Fibroblast of lung (primary cell): Measurements from ENCODE around the gene KCTD16. TPM values are rescaled to one million over a fixed set of nuclear protein-coding genes. Genes with fewer than 3 reads are reported as not detected.

Experiments used
- DNase-seq, 2 donors: peaks; one replicate each; pipeline versions ENCODE4 v3.0.0 to v3.0.0-alpha.2; 2010; ENCODE audit warnings: low read depth in 2 of 2
- H2AFZ ChIP-seq: 2 replicates; pipeline ENCODE4 v1.5.1; 2012; ENCODE audit warnings: low read length, control low read depth, inconsistent platforms
- H3K27ac ChIP-seq: 2 replicates; pipeline ENCODE4 v1.5.1; 2011; ENCODE audit warnings: low read length, control low read depth; ENCODE audit not compliant: insufficient read depth
- H3K27me3 ChIP-seq: 2 replicates; pipeline ENCODE4 v1.5.1; 2011; ENCODE audit warnings: mild to moderate bottlenecking, low read length; ENCODE audit not compliant: control insufficient read depth, insufficient read depth
- H3K36me3 ChIP-seq: 2 replicates; pipeline ENCODE4 v1.5.1; 2011; ENCODE audit warnings: low read length; ENCODE audit not compliant: control insufficient read depth, insufficient read depth
- H3K4me1 ChIP-seq: 2 replicates; pipeline ENCODE4 v1.5.1; 2011; ENCODE audit warnings: low read length; ENCODE audit not compliant: control insufficient read depth, insufficient read depth; ENCODE audit errors: extremely low read depth
- H3K4me2 ChIP-seq: 2 replicates; pipeline ENCODE4 v1.5.1; 2011; ENCODE audit warnings: low read length, control low read depth; ENCODE audit not compliant: insufficient read depth; ENCODE audit errors: extremely low read depth
- H3K4me3 ChIP-seq, 4 experiments: fragments of 200-600 bp in 1 of 4; sonication (generic) in 1 of 4; replicated peaks in 1 of 4; 2 replicates each; pipeline ENCODE4 v1.5.1; 2011 to 2016; ENCODE audit warnings: low read length in 4 of 4, low read depth in 3 of 4, mild to moderate bottlenecking in 3 of 4, control low read depth in 2 of 4, inconsistent platforms in 1 of 4, mixed read lengths in 1 of 4; ENCODE audit not compliant: insufficient read depth in 1 of 4; ENCODE audit errors: control extremely low read depth in 1 of 4
- H3K79me2 ChIP-seq: 2 replicates; pipeline ENCODE4 v1.5.1; 2012; ENCODE audit warnings: mild to moderate bottlenecking, low read length, inconsistent platforms; ENCODE audit not compliant: control insufficient read depth, insufficient read depth
- H3K9ac ChIP-seq: 2 replicates; pipeline ENCODE4 v1.5.1; 2011; ENCODE audit warnings: mild to moderate bottlenecking, low read length, control low read depth; ENCODE audit not compliant: insufficient read depth
- H3K9me3 ChIP-seq: 2 replicates; pipeline ENCODE4 v1.5.1; 2012; ENCODE audit warnings: low read depth, low read length; ENCODE audit not compliant: control insufficient read depth, insufficient read depth
- H4K20me1 ChIP-seq: 2 replicates; pipeline ENCODE4 v1.5.1; 2011; ENCODE audit warnings: low read length; ENCODE audit not compliant: control insufficient read depth, insufficient read depth; ENCODE audit errors: extremely low read depth
- EZH2 ChIP-seq: IDR thresholded peaks from 2 replicates; pipeline ENCODE4 v1.5.1; 2012; ENCODE audit warnings: low read length, control low read depth, mild to moderate bottlenecking; ENCODE audit errors: missing control alignments
- polyA plus RNA-seq, 2 donors: library from polyadenylated mRNA; depleted of rRNA in 1 of 2; stranded (reverse) in 1 of 2; unstranded in 1 of 2; fragments of >200 nt; gene quantifications; 2 replicates each; pipeline ENCODE4 v1.2.1, GENCODE V29; 2011 to 2012; ENCODE audit warnings: missing spikeins in 1 of 2
- total RNA-seq: library from RNA; depleted of rRNA; stranded (reverse); fragments of >200 nt; gene quantifications from 2 replicates; pipeline ENCODE4 v1.2.1, GENCODE V29; 2014
- TF ChIP-seq, protein P1 (sequence below), 2 donors: IDR thresholded peaks in 1 of 2; conservative IDR thresholded peaks in 1 of 2; 1 replicate in 1 of 2; 2 replicates in 1 of 2; pipeline ENCODE4 v1.5.1; 2011 to 2012; ENCODE audit warnings: low read length in 2 of 2, control low read depth in 1 of 2, inconsistent platforms in 1 of 2, low read depth in 1 of 2, mild to moderate bottlenecking in 1 of 2

Gene KCTD16
- total and polyA plus RNA-seq, 2 donors (not counting 1 experiment from before 2014, with no cell fraction given) = 0.32 to 1.2 TPM

DNA sequence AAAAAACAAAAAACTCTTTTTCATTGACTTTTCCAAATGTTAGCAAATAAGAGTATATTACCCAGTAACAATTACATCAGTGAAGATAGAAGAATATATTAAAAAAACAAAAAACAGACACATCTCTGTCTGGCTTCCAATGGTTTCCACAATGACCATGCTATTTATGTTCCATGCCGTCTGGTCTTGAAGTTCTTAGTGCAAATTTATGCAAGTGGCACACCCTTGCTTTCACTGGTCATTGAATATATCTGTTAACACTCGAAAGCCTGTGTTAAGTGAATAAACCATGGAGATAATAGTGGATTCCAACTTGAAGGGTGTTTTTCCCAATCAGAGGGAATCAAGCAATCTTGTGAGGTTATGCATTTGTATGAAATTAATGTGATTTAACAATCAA is 291.9 kb downstream of the KCTD16 start:
- no peak overlapping the region for H3K27ac ChIP-seq
- DNase-seq = no peak
- H3K9ac ChIP-seq = no peak overlapping the region
- TF ChIP-seq, protein P1, sequence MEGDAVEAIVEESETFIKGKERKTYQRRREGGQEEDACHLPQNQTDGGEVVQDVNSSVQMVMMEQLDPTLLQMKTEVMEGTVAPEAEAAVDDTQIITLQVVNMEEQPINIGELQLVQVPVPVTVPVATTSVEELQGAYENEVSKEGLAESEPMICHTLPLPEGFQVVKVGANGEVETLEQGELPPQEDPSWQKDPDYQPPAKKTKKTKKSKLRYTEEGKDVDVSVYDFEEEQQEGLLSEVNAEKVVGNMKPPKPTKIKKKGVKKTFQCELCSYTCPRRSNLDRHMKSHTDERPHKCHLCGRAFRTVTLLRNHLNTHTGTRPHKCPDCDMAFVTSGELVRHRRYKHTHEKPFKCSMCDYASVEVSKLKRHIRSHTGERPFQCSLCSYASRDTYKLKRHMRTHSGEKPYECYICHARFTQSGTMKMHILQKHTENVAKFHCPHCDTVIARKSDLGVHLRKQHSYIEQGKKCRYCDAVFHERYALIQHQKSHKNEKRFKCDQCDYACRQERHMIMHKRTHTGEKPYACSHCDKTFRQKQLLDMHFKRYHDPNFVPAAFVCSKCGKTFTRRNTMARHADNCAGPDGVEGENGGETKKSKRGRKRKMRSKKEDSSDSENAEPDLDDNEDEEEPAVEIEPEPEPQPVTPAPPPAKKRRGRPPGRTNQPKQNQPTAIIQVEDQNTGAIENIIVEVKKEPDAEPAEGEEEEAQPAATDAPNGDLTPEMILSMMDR (conservative IDR thresholded peaks at IDR 0.05 in 1 of 2, IDR thresholded peaks at IDR 0.05 in 1 of 2; ENCODE audit: low read depth in 1 of 2, low read length in 2 of 2) = no peak
- no peak for TF ChIP-seq EZH2
- no peaks in the 10 kb centered on the region for H3K4me1 ChIP-seq
- no peak overlapping the region for H3K4me2 ChIP-seq
- no peaks in the 10 kb centered on the region for H3K27me3 ChIP-seq
- no peak overlapping the region for H2AFZ ChIP-seq
- H3K36me3 ChIP-seq = no peaks in the 10 kb centered on the region
- H3K4me3 ChIP-seq = no peak overlapping the region
- no peaks in the 10 kb centered on the region for H3K79me2 ChIP-seq
- no peaks in the 10 kb centered on the region for H4K20me1 ChIP-seq
- H3K9me3 ChIP-seq = no peaks in the 10 kb centered on the region

DNA sequence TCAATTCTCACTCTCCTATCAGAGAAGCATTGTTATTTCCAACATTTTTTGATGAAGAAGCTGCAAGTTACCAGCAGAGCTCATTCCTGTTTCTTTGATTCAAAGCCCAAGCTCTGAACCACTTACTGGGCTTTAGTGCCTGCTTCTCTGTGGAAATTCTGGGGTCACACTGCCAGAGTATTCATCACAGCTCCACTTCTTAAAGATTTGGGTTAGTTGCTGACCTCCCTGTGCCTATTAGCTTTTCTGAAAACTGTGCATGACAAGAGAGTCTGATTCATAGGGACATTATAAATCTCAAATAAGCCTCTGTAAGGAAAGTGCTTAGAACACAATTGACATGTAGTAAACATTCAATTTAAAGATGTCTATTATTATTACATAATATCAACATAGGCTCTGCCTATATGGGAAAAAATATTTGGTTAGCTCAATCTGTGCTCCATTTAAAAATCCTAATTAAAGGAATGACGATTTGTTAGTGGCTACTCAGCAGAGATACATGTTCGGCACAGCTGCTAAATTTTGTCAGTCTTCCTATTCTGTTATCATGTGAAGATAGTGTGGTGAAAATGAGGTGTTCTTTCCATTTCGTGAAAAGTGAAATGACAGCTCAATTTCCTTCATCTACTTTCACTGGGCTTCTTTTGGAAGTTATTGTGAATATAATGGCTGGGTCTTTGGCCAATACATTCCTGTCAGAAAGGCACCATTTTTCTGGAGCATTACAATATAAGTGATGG is 293.0 kb downstream of the KCTD16 start:
- H3K4me2 ChIP-seq = no peak overlapping the region

DNA sequence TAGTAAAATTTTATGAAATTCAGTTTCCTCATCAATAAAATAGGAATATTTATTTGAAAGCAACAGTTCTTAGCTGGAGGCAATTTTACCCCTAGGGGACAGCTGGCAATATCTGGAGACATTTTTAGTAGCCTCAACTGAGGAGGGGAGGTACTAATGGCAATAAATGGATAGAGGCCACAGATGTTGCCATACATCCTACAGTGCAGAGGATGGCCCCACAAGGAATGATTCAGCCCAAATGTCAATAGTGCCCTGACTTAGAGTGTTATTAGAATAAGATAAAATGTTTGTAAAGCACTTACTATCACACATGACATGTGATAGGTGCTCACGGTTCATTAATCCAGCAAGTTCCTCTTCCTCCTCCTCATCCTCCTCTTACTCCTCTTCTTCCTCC is 293.6 kb downstream of the KCTD16 start:
- Histone ChIP-seq H4K20me1 (no peaks in the 10 kb centered on the region), H3K9ac (no peak overlapping the region), H3K4me3 (no peak overlapping the region), H3K36me3 (no peaks in the 10 kb centered on the region), H3K27me3 (no peaks in the 10 kb centered on the region), H3K27ac (no peak overlapping the region), H3K4me2 (no peak overlapping the region), H2AFZ (no peak overlapping the region), H3K9me3 (no peaks in the 10 kb centered on the region), H3K79me2 (no peaks in the 10 kb centered on the region), H3K4me1 (no peaks in the 10 kb centered on the region)
- no peak for DNase-seq
- TF ChIP-seq, protein P1 (conservative IDR thresholded peaks at IDR 0.05 in 1 of 2, IDR thresholded peaks at IDR 0.05 in 1 of 2; ENCODE audit: low read depth in 1 of 2, low read length in 2 of 2) = no peak
- TF ChIP-seq EZH2 = no peak

More for the DNA sequence above, 293.0 kb downstream of the KCTD16 start:
- no peaks in the 10 kb centered on the region for H4K20me1 ChIP-seq
- no peaks in the 10 kb centered on the region for H3K36me3 ChIP-seq
- H3K9me3 ChIP-seq = no peaks in the 10 kb centered on the region
- no peaks in the 10 kb centered on the region for H3K79me2 ChIP-seq
- no peak overlapping the region for H3K9ac ChIP-seq
- no peaks in the 10 kb centered on the region for H3K4me1 ChIP-seq
- no peak overlapping the region for H3K4me3 ChIP-seq
- no peak for DNase-seq
- H3K27ac ChIP-seq = no peak overlapping the region
- no peak overlapping the region for H2AFZ ChIP-seq
- no peak for TF ChIP-seq EZH2
- TF ChIP-seq, protein P1 (conservative IDR thresholded peaks at IDR 0.05 in 1 of 2, IDR thresholded peaks at IDR 0.05 in 1 of 2; ENCODE audit: low read depth in 1 of 2, low read length in 2 of 2) = no peak
- H3K27me3 ChIP-seq = no peaks in the 10 kb centered on the region
